ENCODE measurements around the gene TOR2A. TPM values are rescaled to one million over a fixed set of nuclear protein-coding genes. Genes with fewer than 3 reads are reported as not detected.

The TOR2A gene
- total and polyA plus RNA-seq, 2 experiments from 2014 or later = 16.8 to 28.8 TPM

- no peaks in the 10 kb centered on the region for H3K79me2 ChIP-seq
- DNase-seq (ENCODE audit: low spot score) = no peak
- no peak overlapping the region for H3K4me3 ChIP-seq
- H2AFZ ChIP-seq = no peak overlapping the region
- no peaks in the 10 kb centered on the region for H3K9me2 ChIP-seq (replicated peaks; ENCODE audit: insufficient read depth)
- H3K4me2 ChIP-seq = no peak overlapping the region
- H3K36me3 ChIP-seq (replicated peaks; ENCODE audit: insufficient read depth, low read depth) = no peaks in the 10 kb centered on the region
- no peak for TF ChIP-seq EZH2 (IDR thresholded peaks at IDR 0.05; ENCODE audit: borderline replicate concordance)
- no peak for TF ChIP-seq EZH2phosphoT487 (IDR thresholded peaks at IDR 0.05; ENCODE audit: low read depth, severe bottlenecking, unreplicated experiment)
- no peak for TF ChIP-seq CTCF (IDR thresholded peaks at IDR 0.05; ENCODE audit: poor library complexity)
- H4K20me1 ChIP-seq (ENCODE audit: insufficient read depth, poor library complexity, severe bottlenecking) = no peaks in the 10 kb centered on the region
- H3K27ac ChIP-seq = no peak overlapping the region
- WGBS (ENCODE audit: low lambda C conversion rate, missing lambda C conversion rate) = 92% methylated on average over 10 of the region's 10 CpGs
- no peaks in the 10 kb centered on the region for H3K9me3 ChIP-seq (ENCODE audit: low read depth)
- H3K27me3 ChIP-seq = no peaks in the 10 kb centered on the region
- H3K4me1 ChIP-seq (ENCODE audit: insufficient read depth) = no peaks in the 10 kb centered on the region
Measured at GRCh38 chr9:127693143-127693542, 42.0 kb downstream of the TOR2A start.

- H3K36me3 ChIP-seq (replicated peaks; ENCODE audit: insufficient read depth, low read depth) = no peaks in the 10 kb centered on the region
- TF ChIP-seq EZH2phosphoT487 (IDR thresholded peaks at IDR 0.05; ENCODE audit: low read depth, severe bottlenecking, unreplicated experiment) (no peak), CTCF (IDR thresholded peaks at IDR 0.05; ENCODE audit: poor library complexity) (no peak), EZH2 (IDR thresholded peaks at IDR 0.05; ENCODE audit: borderline replicate concordance) (no peak)
- WGBS (ENCODE audit: low lambda C conversion rate, missing lambda C conversion rate) = 86% methylated on average over 20 of the region's 20 CpGs
Measured at GRCh38 chr9:127692071-127692470, 43.0 kb downstream of the TOR2A start.

GRCh38 chr9:127690735-127691134, 44.4 kb downstream of the TOR2A start:
- 98% methylated on average over 10 of the region's 10 CpGs for WGBS (ENCODE audit: low lambda C conversion rate, missing lambda C conversion rate)
- Histone ChIP-seq H3K4me2 (no peak overlapping the region), H3K79me2 (no peaks in the 10 kb centered on the region), H3K4me3 (no peak overlapping the region), H3K27ac (no peak overlapping the region), H3K9me3 (ENCODE audit: low read depth) (no peaks in the 10 kb centered on the region), H3K36me3 (replicated peaks; ENCODE audit: insufficient read depth, low read depth) (no peaks in the 10 kb centered on the region), H2AFZ (no peak overlapping the region), H3K27me3 (no peaks in the 10 kb centered on the region), H3K4me1 (ENCODE audit: insufficient read depth) (no peaks in the 10 kb centered on the region), H3K9me2 (replicated peaks; ENCODE audit: insufficient read depth) (no peaks in the 10 kb centered on the region), H4K20me1 (ENCODE audit: insufficient read depth, poor library complexity, severe bottlenecking) (no peaks in the 10 kb centered on the region)
- TF ChIP-seq CTCF (IDR thresholded peaks at IDR 0.05; ENCODE audit: poor library complexity) (no peak), EZH2 (IDR thresholded peaks at IDR 0.05; ENCODE audit: borderline replicate concordance) (no peak), EZH2phosphoT487 (IDR thresholded peaks at IDR 0.05; ENCODE audit: low read depth, severe bottlenecking, unreplicated experiment) (no peak)
- no peak for DNase-seq (ENCODE audit: low spot score)

More at GRCh38 chr9:127692071-127692470, 43.0 kb downstream of the TOR2A start:
- no peaks in the 10 kb centered on the region for H3K9me3 ChIP-seq (ENCODE audit: low read depth)
- no peak overlapping the region for H3K4me3 ChIP-seq
- DNase-seq (ENCODE audit: low spot score) = no peak
- no peaks in the 10 kb centered on the region for H4K20me1 ChIP-seq (ENCODE audit: insufficient read depth, poor library complexity, severe bottlenecking)
- no peak overlapping the region for H3K27ac ChIP-seq
- no peaks in the 10 kb centered on the region for H3K9me2 ChIP-seq (replicated peaks; ENCODE audit: insufficient read depth)
- H3K27me3 ChIP-seq = no peaks in the 10 kb centered on the region
- H3K4me1 ChIP-seq (ENCODE audit: insufficient read depth) = no peaks in the 10 kb centered on the region
- H2AFZ ChIP-seq = no peak overlapping the region
- H3K79me2 ChIP-seq = no peaks in the 10 kb centered on the region
- no peak overlapping the region for H3K4me2 ChIP-seq

All from hepatocyte (in vitro differentiated cells).